ENCODE results near the gene NRXN3.

Gene NRXN3

DNA sequence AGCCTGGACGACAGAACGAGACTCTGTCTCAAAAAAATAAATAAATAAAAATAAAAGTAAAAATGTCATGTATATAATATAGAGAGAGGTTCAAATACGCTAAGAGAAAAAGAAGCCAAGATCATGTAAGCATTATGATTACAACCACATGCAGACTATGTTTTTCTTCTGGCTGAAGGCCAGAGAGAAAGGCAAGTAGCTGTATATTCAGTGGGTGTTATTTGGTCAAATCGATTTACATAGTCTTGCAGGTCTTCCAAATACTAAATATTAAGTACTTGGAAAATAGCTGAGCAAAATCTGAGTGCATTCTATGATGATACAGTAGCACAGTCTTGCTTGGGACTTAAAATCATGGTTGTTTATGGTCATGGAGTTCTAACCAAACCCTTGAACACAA lies 1283.1 kb downstream of the NRXN3 start:
- DNase-seq, result no peak

DNA sequence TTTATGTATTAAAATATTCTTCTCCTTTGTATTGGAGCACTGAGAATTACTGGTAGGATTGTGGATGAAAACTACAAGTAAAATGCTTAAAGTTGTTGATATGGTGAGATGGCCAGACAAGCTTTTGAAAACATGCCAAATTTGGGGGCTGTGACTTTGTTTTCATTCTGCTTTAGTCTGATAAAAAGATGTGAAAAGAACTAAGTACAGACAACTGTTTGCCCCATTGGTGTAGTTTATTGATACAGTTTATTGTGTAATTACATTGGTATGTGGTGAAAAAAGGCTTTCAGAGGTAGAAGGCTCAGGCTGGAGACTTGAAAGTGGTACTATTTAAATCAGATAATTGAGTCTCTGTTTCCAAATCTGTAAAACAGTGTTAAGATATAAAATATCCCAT lies 1294.3 kb downstream of the NRXN3 start:
- DNase-seq, result no peak

DNA sequence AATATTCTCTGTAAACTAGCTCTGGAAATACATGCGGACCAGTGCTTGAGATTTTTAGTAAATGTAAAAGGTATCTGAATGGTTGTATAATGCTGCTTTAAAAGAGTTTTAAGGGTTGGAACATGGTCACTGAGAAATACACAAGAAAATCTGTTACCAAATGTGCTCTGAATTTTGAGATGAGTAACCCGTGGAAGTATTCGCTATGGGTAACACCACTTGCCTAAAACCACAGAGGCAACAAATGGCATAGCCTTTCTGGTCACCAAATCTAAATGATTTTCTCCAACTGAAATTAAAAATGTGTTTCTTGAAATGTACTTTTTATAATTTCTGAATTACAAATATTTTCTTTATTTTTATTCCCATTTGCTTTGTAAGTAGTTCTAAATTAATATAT lies 1295.5 kb downstream of the NRXN3 start:
- DNase-seq, result no peak

DNA sequence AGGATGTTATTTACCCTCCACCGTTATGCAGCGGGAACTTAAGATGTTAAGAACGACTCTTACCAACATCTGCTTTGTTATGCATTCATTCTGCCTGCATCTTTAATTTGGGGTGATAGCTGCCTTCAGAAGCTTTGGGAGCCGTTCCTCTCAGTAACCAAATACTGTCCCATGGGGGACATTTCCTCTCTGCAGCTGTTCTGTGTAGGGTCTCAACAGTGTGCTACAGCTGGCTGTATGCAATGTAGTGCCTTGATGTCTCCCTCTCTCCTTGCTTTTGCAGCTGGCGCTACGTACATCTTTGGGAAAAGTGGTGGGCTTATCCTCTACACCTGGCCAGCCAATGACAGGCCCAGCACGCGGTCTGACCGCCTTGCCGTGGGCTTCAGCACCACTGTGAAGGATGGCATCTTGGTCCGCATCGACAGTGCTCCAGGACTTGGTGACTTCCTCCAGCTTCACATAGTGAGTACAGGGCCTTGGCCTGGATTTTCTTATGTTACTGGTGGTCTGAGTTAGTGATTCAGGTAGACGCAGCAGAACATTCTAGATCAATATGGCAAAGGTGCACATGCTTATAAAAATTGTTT lies 1296.9 kb downstream of the NRXN3 start:
- DNase-seq, result no peak

DNA sequence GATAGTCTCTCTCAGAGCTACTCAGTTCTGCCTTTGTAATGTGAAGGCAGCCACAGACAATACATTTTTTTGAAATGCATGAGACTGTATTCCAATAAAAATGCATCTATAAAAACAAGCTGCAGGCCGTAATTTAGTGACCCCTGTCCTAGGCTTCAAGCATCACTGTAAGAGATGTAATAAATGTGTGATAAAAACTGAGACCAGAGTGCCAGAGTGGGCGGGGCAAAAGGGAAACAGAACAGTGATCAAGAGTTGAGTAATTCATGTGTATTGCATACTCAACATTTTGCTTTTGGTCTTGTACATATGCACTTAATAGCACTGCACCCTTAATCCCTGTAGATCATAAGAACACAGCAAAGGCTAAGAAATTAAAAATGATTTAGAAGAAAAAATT lies 1297.7 kb downstream of the NRXN3 start:
- no peak for DNase-seq

DNA sequence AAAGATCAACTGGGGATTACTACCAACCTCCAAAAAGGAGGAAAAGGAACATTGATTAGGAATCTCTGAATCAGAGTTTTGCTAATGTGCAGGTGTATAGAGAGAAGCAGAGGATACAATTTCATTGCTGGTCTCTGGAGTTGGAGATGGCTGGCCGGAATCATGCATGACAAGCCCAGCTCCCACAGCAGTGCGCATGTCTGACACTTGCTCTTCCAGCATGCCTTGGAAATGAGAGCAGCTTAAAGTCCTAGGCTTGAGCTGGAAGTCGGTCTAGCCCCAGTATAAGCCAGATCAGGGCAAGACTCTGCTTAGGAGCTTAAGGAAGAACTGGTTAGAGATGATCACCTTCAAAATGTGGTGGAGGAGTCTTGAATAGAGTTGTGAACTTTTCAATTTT lies 1298.3 kb downstream of the NRXN3 start:
- DNase-seq, result no peak

DNA sequence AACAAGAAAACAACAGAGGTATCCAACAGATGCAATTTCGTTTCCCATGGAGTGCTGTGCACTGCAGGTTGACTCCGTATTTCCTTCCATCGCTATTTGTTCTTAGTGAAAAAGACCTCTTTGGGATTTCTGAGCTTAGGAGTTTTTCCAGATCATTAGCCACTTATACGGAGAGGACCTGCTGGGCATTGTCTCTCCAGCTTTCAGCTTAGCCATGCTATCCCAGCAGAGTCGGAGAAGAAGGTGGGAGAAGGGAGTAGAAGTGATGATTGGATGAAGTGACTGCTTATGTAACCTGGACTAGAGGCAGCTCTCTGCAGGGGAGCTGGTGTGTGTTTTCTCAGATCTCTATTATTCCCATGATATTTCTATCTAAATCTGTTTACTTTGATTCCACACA lies 1303.5 kb downstream of the NRXN3 start:
- DNase-seq, result no peak

DNA sequence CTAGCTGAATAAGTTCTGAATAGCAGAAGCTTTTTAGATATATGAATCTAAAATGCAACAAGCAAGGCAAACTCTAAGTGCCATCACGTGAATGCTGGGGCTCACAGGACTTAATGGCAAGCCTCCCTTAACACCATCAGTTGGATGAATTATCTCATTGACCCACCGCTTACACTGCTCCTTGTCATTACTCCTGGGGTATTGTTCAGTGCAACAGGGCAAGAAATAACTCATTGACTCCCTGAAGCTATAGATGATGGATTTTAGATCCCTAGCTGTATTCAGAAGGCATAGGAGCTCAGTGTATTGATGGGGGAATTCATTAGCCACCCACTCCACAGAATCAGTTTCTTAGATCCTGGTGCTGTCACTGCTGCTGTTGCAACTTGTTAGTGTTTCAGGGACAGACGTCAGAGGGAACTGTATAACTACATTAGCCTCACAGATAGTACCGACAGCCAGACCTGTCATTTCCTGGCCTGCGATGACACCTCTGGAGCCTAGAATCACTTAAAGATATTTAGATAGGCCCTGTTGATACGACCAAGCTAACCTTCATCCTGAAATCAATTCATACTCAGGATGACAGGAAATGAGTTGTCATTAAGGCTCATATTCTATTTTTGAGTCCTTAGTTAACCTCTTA lies 1305.8 kb downstream of the NRXN3 start:
- no peak for DNase-seq

DNA sequence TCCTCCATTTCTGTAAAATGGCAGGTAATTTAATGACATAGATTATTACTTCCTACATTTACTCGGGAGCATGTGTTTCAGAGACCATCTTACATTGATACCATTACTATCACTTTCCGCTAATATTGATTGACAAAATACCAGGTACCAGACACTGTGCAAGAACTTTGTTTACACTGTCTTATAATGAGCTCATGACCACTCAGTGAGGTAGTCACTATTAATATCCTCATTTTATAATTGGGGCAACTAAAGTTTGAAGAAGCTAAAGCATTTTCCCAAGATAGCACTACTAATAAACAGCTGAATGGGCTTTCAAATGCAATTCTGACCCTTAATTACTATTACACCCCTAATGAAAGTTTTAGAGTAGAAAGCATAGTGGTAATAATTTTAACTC lies 1306.4 kb downstream of the NRXN3 start:
- no peak for DNase-seq

DNA sequence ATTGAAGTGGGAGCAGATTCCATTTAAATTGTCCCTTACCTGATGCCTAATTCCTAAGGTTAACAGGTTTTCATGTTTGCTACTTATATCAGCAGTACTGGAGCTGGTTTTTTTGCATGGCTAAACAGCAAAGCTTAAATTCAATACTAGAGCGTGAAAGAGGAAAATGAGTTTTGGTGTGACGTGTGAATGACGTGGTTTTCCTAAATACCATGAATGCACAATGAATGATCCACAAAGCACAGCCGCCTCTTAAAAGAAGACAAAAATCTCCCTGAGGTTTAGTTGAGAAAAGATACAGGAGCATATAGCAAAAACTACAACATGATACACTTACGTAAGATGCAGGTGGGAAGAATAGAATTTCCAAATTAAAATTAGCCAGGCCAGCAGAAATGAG lies 1310.0 kb downstream of the NRXN3 start:
- no peak for DNase-seq

DNA sequence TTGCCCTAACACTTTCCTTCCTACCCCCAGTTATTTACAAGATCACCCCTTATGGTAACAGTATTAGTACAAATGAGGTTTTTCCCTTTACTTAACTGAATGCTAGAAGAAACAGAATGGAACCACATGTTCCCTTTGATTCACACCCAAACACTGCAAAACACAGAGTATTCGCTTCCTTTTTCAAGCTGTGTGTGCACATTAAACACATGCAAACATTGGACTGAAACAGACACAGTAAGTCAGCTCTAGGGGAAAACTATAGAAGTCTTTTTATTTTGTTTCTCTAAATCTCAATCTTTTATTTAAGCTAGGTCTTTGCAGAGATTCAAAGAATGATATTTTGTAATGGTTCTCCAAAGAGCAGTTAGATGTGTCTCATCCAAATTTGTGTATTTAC lies 1312.7 kb downstream of the NRXN3 start:
- no peak for DNase-seq

DNA sequence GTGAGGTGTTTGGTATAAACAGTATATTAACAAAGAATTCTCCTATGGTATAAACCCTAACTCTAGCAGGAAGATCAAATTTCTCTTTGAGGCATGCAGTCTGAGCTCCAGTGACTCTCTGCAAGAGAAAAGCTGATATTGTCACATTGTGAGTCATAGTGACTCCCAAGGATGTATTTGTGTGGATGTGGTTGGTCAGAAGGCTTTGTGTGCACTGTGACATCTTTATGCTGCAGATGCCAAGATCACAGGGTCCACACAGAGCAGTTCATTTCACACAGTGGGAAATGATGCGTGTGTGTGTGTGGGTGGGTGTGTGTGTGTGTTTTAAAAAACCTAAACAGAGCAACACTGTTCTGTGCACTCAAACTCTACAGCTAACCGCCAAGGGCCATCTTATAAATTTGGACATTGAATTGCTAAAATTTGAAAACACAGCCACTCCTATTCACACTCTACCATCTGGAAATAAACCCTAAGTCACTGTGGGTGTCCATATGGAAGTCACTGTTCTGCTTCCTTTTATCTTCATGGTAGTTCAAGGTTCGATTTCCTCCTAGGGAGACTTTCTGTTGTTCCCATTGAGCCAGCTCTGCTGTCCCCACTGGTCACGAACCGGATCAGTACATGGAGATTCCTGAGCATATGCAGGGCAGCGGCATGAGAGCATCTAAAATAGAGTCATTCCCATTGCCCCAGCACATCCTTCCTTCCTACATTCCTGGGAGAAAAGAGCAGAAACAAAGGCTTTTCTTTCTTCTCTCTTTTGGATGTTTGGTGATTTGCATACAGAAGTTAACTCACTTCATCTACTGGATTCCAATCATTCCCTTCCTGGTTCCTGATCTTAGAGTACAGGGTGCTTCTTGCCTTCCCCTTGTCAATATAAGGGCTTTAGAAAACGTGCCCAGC lies 1313.6 kb downstream of the NRXN3 start:
- no peak for DNase-seq

DNA sequence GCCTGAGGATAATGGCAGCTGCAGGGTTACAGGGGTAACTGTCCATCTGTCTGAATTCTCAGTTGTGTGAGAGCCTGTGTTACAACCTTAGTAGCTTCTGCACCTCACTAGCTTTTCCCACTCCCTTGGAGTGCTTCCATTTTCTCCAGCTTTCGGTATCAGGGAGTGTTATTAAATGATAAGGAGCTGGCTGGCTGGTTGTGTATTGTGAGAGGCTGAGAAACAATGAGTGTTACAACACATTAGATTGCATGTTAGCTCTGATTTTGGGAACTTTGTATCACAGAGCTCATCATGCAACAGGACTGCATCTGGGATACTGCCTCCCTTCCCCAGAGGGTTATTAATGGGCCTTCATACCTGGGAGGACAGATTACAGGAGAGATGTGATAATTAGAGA lies 1317.5 kb downstream of the NRXN3 start:
- DNase-seq, result no peak

DNA sequence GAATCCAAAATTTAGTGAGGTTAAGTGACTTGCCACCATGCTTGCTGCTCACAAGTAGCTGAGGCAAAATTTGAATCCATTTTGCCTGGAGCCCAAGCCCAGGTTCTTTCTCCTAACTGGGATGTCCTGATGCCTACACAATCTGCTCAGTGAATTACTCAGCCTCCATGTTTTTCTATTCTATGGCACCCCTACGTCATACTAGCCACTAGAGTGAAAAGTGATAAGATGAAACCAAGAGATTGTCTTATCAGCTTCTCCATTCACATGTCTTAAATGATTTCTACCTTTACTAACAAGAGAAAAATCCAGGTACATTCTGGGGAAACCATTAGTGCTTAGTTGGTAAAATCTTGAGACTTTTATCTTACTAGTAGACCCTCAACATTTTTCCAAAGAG lies 1321.0 kb downstream of the NRXN3 start:
- no peak for DNase-seq

DNA sequence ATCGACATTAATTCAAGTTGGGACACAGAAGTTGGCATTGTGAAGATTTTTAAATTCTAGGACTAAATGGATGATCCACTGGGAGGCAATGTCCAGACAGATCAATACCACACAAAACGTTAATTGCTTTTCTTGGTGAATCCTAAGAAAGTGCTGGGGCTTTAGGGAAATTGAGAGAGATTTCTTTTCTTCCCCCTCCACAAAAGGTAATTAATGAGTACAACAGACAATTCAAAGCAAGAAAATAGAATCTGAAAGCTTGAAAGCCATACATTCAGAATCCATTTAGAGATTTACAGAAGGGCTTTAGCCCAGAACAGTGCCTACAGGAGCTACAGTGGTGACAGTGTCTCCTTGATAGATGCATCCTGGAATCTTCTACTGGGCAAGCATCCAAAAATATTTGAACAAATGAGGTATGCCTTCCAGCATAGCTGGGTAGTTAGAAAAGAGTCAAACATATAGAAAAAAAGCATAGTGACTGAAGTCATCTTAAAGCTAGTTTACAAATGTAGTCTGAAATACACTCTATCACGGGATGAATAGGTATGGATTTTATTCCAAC lies 1323.0 kb downstream of the NRXN3 start:
- no peak for DNase-seq

DNA sequence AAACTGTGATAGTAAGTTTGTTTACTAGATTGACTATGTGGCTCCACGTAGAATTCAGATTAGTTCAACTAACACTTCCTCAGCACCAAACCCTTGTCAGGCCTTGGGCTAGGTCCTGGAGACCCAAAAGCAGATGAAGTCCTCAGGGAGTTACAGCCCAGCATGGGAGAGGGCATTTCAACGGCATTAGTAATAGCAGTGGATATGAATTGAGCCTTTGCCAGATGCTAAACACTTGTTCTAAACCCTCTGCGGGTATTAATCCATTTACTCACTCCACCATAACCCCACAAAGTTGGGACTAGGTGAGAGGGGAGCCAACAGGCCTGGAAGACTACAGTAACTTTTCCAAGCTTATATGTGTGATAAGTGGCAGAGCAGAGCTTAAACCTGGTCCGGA lies 1326.5 kb downstream of the NRXN3 start:
- DNase-seq, result no peak

DNA sequence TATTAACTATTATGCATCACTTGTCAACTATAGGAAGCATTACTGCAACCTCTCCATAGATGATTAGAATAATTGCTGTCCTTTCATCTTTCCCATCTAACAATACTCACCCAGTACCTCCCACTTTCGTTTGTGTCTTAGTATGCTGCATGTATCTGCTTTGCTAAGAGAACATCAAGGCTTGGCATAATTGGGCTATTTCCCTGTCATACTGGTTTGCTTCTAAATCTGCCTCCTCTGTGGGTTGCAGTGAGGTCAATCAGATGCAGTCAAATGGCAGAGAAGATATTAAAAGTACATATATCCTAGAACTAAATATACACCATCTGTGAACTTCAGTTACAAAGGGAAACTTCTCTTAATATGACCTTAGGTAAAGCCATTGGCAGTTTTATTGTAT lies 1330.3 kb downstream of the NRXN3 start:
- no peak for DNase-seq

DNA sequence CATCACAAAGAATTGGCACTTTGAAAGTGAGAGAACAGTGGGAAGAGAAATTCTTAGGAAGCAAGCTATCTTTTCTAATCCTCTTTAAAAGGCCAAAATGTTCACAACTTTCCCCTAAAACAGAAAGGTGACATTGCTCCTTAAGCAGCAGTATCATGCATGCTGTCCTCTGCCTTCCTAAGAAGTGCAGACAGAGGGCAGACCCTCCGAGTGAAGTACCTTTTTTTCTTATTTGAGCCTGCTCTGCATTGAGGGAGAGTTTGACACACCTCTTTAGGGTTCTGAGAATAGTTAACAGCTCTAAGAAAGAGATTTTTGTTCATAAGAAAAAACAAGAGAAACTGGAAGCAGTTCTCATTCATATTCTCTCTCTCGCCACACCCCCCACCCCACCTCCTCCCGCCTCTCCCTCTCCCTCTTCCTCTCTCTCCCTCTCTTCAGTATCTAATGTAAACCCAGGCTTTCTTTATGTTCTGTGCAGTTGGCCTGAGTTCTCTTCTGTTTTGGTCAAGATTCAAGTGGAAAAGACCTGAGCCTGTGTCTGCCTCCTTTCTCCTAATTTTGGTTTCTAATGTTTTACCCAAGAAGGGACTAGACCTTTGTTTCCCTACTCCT lies 1332.1 kb downstream of the NRXN3 start:
- DNase-seq, result no peak

DNA sequence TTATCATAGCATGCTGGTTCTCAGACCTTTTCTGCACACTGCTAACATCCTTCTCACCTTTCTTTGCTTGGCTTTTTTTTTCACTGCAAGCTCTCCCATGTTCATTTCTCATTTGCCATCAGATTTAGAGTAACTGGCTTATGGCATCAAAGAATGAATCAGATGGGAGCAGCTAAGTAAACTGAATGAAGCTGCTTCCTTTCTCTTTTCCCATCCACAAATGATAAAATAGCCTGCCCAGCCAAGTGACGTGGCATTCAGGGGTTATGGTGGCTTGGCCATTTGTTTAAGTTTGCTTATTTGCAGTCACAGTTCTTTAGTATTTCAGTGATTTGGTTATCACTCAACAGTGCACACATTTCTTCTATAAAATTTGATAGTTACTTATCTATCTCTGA lies 1332.6 kb downstream of the NRXN3 start:
- DNase-seq, result no peak

DNA sequence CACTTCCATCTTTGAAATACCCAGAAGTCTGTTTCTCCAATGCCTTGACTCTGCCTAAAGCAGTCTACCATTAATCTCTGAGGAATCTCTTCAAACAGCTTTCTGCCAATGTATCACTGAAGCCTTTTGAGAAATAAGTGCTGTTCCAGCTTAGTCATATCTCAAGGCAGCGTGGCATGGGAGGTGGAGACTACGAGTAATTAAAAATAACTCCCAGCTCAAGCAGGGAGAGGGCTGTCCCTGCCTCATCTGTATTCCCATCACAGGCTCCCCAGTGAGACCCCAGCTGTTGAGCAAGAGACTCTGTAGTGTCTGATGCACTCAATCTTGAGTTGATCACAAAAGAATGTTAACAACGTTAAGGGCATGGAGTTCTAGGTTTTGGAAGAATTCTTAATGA lies 1340.5 kb downstream of the NRXN3 start:
- no peak for DNase-seq

DNA sequence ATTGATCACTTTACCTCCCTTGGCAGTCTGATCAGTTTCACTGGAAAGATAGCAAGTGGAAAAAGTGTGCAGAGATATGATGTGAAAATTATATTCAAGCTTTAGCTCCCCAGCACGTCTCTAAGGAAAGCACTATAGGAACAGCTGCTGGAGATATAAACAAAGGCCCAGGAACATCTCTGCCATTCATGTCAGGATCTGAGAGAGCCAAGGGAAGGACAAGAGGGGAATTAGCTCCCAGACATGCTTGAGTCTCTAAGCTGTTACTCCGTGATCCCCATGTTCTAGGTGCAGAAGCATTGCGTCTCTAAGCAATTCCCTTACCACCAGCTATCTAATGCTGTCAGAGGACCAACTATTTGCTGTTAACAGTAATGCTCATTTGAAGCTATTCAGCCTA lies 1341.0 kb downstream of the NRXN3 start:
- no peak for DNase-seq

DNA sequence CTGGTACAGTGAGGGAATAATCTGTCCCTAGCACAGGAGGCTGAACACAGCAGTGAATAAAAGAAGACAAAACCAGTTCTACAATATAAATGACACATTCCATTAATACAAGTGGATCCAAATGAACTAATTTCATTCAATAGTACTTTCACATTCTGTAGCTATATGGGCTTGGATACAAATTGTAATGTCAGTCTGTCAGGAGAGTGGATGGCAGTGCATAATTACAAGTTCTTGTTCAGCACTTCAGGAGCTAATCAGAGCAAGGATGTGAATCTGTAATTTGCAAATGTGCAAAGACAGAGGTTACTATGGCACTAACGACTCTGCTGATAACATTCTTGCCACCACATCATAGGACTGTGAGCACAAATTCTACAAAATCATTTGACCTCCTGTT lies 1343.3 kb downstream of the NRXN3 start:
- no peak for DNase-seq

DNA sequence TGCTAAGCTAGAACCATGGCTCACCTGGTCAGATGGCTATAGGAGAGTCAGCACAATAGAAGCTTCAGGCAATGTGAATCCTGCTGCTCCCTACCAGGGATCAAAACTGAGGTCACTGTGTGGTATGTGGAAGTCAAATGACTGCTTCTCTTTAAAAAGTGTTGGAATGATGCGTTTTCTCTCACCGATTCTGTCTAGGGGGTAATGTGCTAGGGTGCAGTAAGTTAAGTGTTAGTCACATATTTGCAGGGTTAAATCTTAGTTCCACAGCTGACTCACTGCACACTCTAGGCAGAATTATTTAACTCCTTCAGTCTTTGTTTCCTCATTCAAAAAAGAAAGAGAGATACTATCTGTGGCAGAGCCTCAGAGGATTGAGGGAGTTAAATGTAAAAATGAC lies 1344.5 kb downstream of the NRXN3 start:
- DNase-seq, result no peak

DNA sequence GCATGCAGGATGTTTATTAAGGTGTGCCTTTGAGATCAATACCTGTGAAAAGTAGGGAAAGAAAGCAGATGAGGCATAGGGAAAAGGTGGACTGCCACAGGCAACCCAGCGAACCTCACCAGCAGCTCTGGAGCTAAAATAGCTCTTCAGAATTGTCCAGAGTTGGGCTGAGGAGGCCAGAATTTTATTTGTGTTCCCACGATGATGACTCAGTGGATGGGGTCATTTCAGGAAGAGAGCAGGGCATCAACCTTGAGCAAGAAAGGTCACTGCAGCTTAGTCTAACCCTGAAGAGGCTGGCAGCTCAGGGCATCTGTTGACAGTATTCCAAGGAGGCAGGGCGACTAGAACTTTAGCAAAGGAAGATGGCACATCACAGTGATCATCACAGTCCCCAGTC lies 1345.0 kb downstream of the NRXN3 start:
- no peak for DNase-seq
